ENCODE results near the gene EVPL. TPM values are rescaled to one million over a fixed set of nuclear protein-coding genes. Genes with fewer than 3 reads are reported as not detected.
A peak's percentile ranks its signal among the peaks of the same experiment; 100 is the strongest.

EVPL gene
- total and polyA plus RNA-seq, 5 donors from 2014 or later, result 0.05 to 0.15 TPM; not detected in 3

DNA sequence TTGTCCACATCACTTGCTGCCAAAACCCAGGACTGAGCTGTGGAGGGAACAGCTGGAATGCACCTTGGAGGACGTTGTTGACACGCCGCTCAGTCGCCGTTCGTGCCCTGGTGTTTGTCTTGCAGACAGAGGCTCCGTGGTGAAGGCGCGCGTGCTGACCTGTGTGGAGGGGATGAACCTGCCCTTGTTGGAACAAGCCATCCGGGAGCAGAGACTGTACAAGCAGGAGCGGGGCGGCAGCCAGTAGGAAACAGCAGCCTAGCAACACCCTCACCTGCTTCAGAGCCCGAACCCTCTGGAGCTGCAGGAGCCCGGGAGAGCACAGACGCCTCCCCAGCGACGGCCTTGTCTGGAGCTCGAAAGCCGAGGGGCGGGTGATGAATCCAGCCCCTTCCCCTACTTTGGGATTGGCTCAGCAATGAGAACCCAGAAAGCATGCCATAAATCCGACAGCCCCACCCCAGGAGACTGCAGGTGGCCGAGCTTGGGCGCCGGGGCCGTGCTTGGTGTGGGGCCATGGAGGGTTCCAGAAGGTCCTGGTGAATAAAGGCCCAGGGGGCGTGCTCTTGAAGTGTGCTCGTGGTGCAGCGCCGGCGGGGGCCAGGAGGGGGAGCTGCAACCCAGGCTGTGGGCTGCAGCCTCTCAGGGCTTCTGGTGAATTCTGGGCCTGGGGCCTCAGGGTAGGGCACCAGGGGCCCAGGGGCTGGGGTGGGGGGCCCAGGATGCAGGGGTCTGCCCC is 26.9 kb downstream of the EVPL start:
- H3K36me3 Mint-ChIP-seq, result peaks cover 9% of the 10 kb centered on the region
- peak; percentile 43 to 54 for ATAC-seq (ENCODE audit: low read depth in 2 of 2)
- H3K27ac Mint-ChIP-seq, result no peak overlapping the region

DNA sequence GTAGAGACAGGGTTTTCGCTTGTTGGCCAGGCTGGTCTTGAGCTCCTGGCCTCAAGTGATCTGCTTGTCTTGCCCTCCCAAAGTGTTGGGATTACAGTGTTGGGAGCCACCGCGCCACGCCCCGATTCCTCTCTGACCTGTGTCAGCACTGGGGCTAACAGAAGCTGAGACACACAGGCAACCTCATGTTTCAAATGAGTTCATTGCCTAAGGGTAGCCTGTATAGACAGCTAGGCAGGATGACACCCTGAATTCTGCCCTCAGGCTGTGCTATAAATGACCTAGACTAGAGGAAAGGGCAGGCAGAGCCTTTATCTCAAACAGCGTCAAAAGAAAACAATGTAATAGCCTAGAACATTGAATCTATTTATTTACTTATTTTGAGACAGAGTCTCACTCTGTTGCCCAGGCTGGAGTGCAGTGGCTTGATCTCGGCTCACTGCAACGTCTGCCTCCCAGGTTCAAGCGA is 28.7 kb downstream of the EVPL start:
- Histone ChIP-seq H3K27ac (ENCODE audit: insufficient read depth, low read length, poor library complexity, severe bottlenecking) (no peak overlapping the region), H3K9me3 (ENCODE audit: control insufficient read depth in 2 of 2, low read length in 2 of 2) (no peaks in the 10 kb centered on the region), H3K36me3 (ENCODE audit: control insufficient read depth, insufficient read depth, low read length) (peaks cover 2% of the 10 kb centered on the region), H3K27me3 (ENCODE audit: control insufficient read depth, insufficient read depth, low read length) (no peaks in the 10 kb centered on the region), H3K4me3 (ENCODE audit: low read depth, low read length) (no peak overlapping the region), H3K4me1 (ENCODE audit: control insufficient read depth, insufficient read depth, low read length, poor library complexity, severe bottlenecking) (peaks cover 11% of the 10 kb centered on the region)
- Mint-ChIP-seq H3K27ac (peak overlapping the region in 1 of 3 donors; percentile 89), H3K4me1 (peaks cover 0 to 25% (median 14%) of the 10 kb centered on the region in 4 donors), H3K36me3 (peaks cover 8% of the 10 kb centered on the region), H3K27me3 (no peaks in the 10 kb centered on the region), H3K4me3 (peak overlapping the region in 1 of 4 donors; percentile 59), H3K9me3 (peaks cover 0 to 1% (median 0%) of the 10 kb centered on the region in 7 donors)
- ATAC-seq (ENCODE audit: low read depth in 2 of 2), result no peak
- no peak for DNase-seq

More for the DNA sequence above, 26.9 kb downstream of the EVPL start:
- DNase-seq, result peak; percentile 37 to 65 (median 49)
- peaks cover 11% of the 10 kb centered on the region for H3K4me1 ChIP-seq (ENCODE audit: control insufficient read depth, insufficient read depth, low read length, poor library complexity, severe bottlenecking)
- H3K36me3 ChIP-seq (ENCODE audit: control insufficient read depth, insufficient read depth, low read length), result no peaks in the 10 kb centered on the region
- no peaks in the 10 kb centered on the region for H3K27me3 ChIP-seq (ENCODE audit: control insufficient read depth, insufficient read depth, low read length)
- Mint-ChIP-seq H3K4me1 (peaks cover 0 to 28% (median 14%) of the 10 kb centered on the region in 4 donors), H3K27me3 (no peaks in the 10 kb centered on the region), H3K9me3 (no peaks in the 10 kb centered on the region), H3K4me3 (no peak overlapping the region)
- no peak overlapping the region for H3K4me3 ChIP-seq (ENCODE audit: low read depth, low read length)
- no peaks in the 10 kb centered on the region for H3K9me3 ChIP-seq (ENCODE audit: control insufficient read depth in 2 of 2, low read length in 2 of 2)
- H3K27ac ChIP-seq (ENCODE audit: insufficient read depth, low read length, poor library complexity, severe bottlenecking), result no peak overlapping the region

GRCh38 chr17:75996665-75997590 is 30.2 kb downstream of the EVPL start:
- Histone ChIP-seq H3K4me1 (ENCODE audit: control insufficient read depth, insufficient read depth, low read length, poor library complexity, severe bottlenecking) (peaks cover 11% of the 10 kb centered on the region), H3K27ac (ENCODE audit: insufficient read depth, low read length, poor library complexity, severe bottlenecking) (peak overlapping the region; percentile 51), H3K27me3 (ENCODE audit: control insufficient read depth, insufficient read depth, low read length) (no peaks in the 10 kb centered on the region), H3K9me3 (ENCODE audit: control insufficient read depth in 2 of 2, low read length in 2 of 2) (no peaks in the 10 kb centered on the region), H3K4me3 (ENCODE audit: low read depth, low read length) (no peak overlapping the region), H3K36me3 (ENCODE audit: control insufficient read depth, insufficient read depth, low read length) (peaks cover 5% of the 10 kb centered on the region)
- peak overlapping the region; percentile 3 to 68 (median 64) for H3K4me3 Mint-ChIP-seq
- peaks cover 0 to 22% (median 14%) of the 10 kb centered on the region in 4 donors for H3K4me1 Mint-ChIP-seq
- peak in 1 of 3 donors; percentile 45 for DNase-seq
- peaks cover 8% of the 10 kb centered on the region for H3K36me3 Mint-ChIP-seq
- peaks cover 0 to 1% (median 0%) of the 10 kb centered on the region in 7 donors for H3K9me3 Mint-ChIP-seq
- H3K27me3 Mint-ChIP-seq, result no peaks in the 10 kb centered on the region
- peak overlapping the region; percentile 89 to 99 (median 90) for H3K27ac Mint-ChIP-seq
- peak; percentile 41 to 59 for ATAC-seq (ENCODE audit: low read depth in 2 of 2)

DNA sequence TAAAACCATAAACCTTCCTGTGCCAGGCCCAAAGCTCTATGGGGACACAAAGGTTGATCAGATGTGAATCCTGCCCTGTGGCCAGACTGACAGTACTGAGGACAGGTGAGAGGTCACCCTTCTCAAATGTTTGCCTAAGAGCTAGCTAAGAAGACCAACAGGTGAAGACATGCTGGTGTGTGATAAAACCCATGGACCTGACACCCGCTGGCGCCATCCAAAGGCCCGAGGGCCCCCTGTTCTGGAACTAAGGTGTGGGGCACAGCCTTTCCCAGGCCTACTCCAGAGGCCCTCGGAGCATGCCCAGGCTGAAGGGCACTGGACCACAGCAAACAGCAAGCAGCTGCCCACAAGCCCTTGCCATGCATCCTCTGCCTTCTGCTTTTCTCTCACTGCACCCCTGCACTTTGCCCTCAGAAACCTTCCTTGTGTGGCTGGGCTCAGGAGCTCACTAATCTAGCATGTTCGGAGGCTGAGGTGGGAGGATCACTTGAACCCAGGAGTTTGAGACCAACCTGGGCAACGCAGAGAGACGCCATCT is 31.7 kb downstream of the EVPL start:
- H3K36me3 Mint-ChIP-seq, result peaks cover 8% of the 10 kb centered on the region
- ATAC-seq (ENCODE audit: low read depth in 2 of 2) (no peak), DNase-seq (no peak)
- H3K27ac ChIP-seq (ENCODE audit: insufficient read depth, low read length, poor library complexity, severe bottlenecking), result no peak overlapping the region
- H3K4me3 Mint-ChIP-seq, result no peak overlapping the region
- H3K4me1 Mint-ChIP-seq, result peaks cover 0 to 22% (median 14%) of the 10 kb centered on the region in 4 donors
- H3K27ac Mint-ChIP-seq, result peak overlapping the region in 1 of 3 donors; percentile 5
- no peaks in the 10 kb centered on the region for H3K9me3 ChIP-seq (ENCODE audit: control insufficient read depth in 2 of 2, low read length in 2 of 2)
- H3K27me3 ChIP-seq (ENCODE audit: control insufficient read depth, insufficient read depth, low read length), result no peaks in the 10 kb centered on the region
- peaks cover 13% of the 10 kb centered on the region for H3K36me3 ChIP-seq (ENCODE audit: control insufficient read depth, insufficient read depth, low read length)
- peaks cover 0 to 1% (median 0%) of the 10 kb centered on the region in 7 donors for H3K9me3 Mint-ChIP-seq
- no peak overlapping the region for H3K4me3 ChIP-seq (ENCODE audit: low read depth, low read length)
- peaks cover 11% of the 10 kb centered on the region for H3K4me1 ChIP-seq (ENCODE audit: control insufficient read depth, insufficient read depth, low read length, poor library complexity, severe bottlenecking)
- H3K27me3 Mint-ChIP-seq, result no peaks in the 10 kb centered on the region

GRCh38 chr17:75994802-75995370 is 32.2 kb downstream of the EVPL start:
- Mint-ChIP-seq H3K4me1 (peaks cover 0 to 22% (median 14%) of the 10 kb centered on the region in 4 donors), H3K36me3 (peaks cover 8% of the 10 kb centered on the region), H3K9me3 (peaks cover 0 to 1% (median 0%) of the 10 kb centered on the region in 7 donors), H3K4me3 (no peak overlapping the region), H3K27me3 (no peaks in the 10 kb centered on the region), H3K27ac (peak overlapping the region in 1 of 3 donors; percentile 5)
- H3K4me1 ChIP-seq (ENCODE audit: control insufficient read depth, insufficient read depth, low read length, poor library complexity, severe bottlenecking), result peaks cover 11% of the 10 kb centered on the region
- no peak overlapping the region for H3K27ac ChIP-seq (ENCODE audit: insufficient read depth, low read length, poor library complexity, severe bottlenecking)
- no peak for ATAC-seq (ENCODE audit: low read depth in 2 of 2)
- no peak for DNase-seq
- peaks cover 13% of the 10 kb centered on the region for H3K36me3 ChIP-seq (ENCODE audit: control insufficient read depth, insufficient read depth, low read length)
- no peaks in the 10 kb centered on the region for H3K27me3 ChIP-seq (ENCODE audit: control insufficient read depth, insufficient read depth, low read length)
- no peaks in the 10 kb centered on the region for H3K9me3 ChIP-seq (ENCODE audit: control insufficient read depth in 2 of 2, low read length in 2 of 2)
- no peak overlapping the region for H3K4me3 ChIP-seq (ENCODE audit: low read depth, low read length)

DNA sequence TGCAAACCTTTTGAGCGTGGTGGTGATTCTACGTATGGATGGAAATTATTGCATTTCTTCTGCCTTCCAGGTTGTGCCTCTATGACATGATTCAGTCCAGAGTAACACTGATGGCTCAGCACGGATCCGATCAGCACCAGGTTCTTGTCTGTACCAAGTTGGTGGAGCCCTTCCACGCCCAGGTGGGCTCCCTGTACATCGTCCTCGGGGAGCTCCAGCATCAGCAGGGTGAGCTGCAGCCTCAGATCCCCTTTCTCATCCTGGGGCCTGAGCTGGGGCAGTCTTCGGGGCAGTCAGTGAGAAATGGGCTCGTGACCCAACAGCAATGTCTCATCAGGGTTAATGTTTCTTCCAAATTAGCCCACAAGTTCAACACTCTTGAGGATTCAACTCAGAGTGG is 35.7 kb downstream of the EVPL start:
- Histone ChIP-seq H3K27me3 (ENCODE audit: control insufficient read depth, insufficient read depth, low read length) (no peaks in the 10 kb centered on the region), H3K9me3 (ENCODE audit: control insufficient read depth in 2 of 2, low read length in 2 of 2) (no peaks in the 10 kb centered on the region), H3K27ac (ENCODE audit: insufficient read depth, low read length, poor library complexity, severe bottlenecking) (no peak overlapping the region), H3K36me3 (ENCODE audit: control insufficient read depth, insufficient read depth, low read length) (peaks cover 13% of the 10 kb centered on the region), H3K4me3 (ENCODE audit: low read depth, low read length) (no peak overlapping the region), H3K4me1 (ENCODE audit: control insufficient read depth, insufficient read depth, low read length, poor library complexity, severe bottlenecking) (no peaks in the 10 kb centered on the region)
- no peak overlapping the region for H3K27ac Mint-ChIP-seq
- no peak for ATAC-seq (ENCODE audit: low read depth in 2 of 2)
- DNase-seq, result no peak
- H3K4me3 Mint-ChIP-seq, result no peak overlapping the region
- H3K27me3 Mint-ChIP-seq, result no peaks in the 10 kb centered on the region
- H3K9me3 Mint-ChIP-seq, result peaks cover 0 to 1% (median 0%) of the 10 kb centered on the region in 7 donors
- peaks cover 0 to 1% (median under 1%) of the 10 kb centered on the region in 4 donors for H3K4me1 Mint-ChIP-seq
- H3K36me3 Mint-ChIP-seq, result no peaks in the 10 kb centered on the region

GRCh38 chr17:75987041-75987440 is 40.1 kb downstream of the EVPL start:
- Histone ChIP-seq H3K9me3 (ENCODE audit: control insufficient read depth in 2 of 2, low read length in 2 of 2) (no peaks in the 10 kb centered on the region), H3K36me3 (ENCODE audit: control insufficient read depth, insufficient read depth, low read length) (peaks cover 9% of the 10 kb centered on the region), H3K4me3 (ENCODE audit: low read depth, low read length) (no peak overlapping the region), H3K4me1 (ENCODE audit: control insufficient read depth, insufficient read depth, low read length, poor library complexity, severe bottlenecking) (no peaks in the 10 kb centered on the region), H3K27ac (ENCODE audit: insufficient read depth, low read length, poor library complexity, severe bottlenecking) (no peak overlapping the region), H3K27me3 (ENCODE audit: control insufficient read depth, insufficient read depth, low read length) (no peaks in the 10 kb centered on the region)
- no peak overlapping the region for H3K4me3 Mint-ChIP-seq
- H3K9me3 Mint-ChIP-seq, result no peaks in the 10 kb centered on the region
- no peaks in the 10 kb centered on the region for H3K27me3 Mint-ChIP-seq
- ATAC-seq (ENCODE audit: low read depth in 2 of 2), result no peak
- no peak overlapping the region for H3K27ac Mint-ChIP-seq
- peaks cover 0 to 6% (median 1%) of the 10 kb centered on the region in 4 donors for H3K4me1 Mint-ChIP-seq
- H3K36me3 Mint-ChIP-seq, result no peaks in the 10 kb centered on the region
- no peak for DNase-seq

All from CD4-positive, CD25-positive, alpha-beta regulatory T cell (primary cell).